ENCODE data around the gene S100G.

- no peak for TF ChIP-seq SUZ12 (IDR thresholded peaks at IDR 0.05; ENCODE audit: extremely low read depth, insufficient read depth, insufficient read length)
- no peak for TF ChIP-seq ZNF274 (IDR thresholded peaks at IDR 0.05; ENCODE audit: low read depth, low read length)
- no peak for TF ChIP-seq YY1 (IDR thresholded peaks at IDR 0.05; ENCODE audit: insufficient read depth, insufficient read length)
These were observed 16.2 kb upstream of the S100G start for GRCh38 chrX:16633754-16634153.

Measured in NT2/D1 (cell line).